ENCODE measurements around the gene HGF.
"Not testable (repeated sequence)": the region's sequence is repeated elsewhere in the genome, so short reads cannot be mapped to it uniquely, and the experiment has no call there.

HGF gene

DNA sequence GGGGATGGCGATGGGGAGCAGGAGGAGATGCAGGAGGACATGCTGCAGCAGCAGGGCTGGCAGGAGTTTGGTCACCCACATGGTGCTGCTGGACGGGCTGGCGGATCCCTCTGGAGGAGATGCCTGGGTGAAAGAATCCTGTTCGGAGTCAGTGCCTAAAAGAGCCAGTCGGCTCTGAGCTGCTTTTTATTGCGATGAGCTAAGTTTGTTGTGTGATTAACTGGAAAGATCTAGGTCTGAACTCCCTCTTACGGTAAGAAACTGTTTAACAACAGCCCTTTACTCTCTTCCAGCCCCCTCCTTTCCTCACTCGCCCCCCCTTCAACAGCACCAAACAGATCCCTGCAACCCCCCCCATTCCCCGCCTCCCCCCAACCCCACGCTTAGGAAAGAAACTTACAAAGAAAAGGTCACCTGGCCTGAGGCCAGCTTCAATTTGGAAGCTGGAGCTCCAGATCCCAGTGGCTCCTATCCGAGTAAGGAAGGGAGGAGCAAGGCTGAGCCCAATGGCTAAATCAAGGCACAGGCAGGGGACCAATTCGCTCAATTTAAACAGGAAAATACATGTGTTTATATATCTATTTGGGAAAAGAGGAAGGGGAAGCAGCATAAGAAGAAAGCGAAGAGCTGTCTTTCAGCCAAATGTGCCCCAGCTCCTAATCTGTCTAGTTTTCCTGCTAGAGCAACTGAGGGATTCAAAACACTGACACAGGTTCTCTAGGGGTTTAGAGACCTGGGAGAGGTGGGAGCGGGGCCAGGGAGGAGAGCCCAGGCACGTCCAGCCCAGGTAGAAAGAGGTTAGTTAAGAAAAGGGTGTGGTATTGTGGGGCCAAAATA, at the start of gene HGF:
HGF (minus strand) TSS at position 157 of the 837 bp plus-strand sequence; CDS start at position 81, 76 bp downstream.
- DNase-seq, result peak; percentile 9 to 35

DNA sequence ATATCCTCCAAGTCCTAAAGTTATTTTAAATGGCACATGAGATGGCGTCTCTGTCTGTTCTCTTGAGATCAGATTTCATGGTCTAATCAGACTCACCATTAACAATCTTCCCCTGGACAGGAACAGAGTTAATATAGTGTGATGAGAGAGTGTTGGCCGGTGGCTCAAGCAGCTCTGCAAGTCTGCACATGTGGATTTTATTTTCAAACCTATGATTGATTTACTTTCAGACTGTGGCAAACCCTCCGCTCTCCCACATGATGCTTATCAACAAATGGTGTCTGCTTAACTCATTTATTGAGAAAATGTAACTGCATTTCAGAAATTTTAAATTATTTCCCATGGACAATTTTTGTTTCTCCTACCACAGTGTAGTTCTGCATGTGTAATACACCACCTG, 46.5 kb upstream of the HGF start:
- DNase-seq, result no peak

DNA sequence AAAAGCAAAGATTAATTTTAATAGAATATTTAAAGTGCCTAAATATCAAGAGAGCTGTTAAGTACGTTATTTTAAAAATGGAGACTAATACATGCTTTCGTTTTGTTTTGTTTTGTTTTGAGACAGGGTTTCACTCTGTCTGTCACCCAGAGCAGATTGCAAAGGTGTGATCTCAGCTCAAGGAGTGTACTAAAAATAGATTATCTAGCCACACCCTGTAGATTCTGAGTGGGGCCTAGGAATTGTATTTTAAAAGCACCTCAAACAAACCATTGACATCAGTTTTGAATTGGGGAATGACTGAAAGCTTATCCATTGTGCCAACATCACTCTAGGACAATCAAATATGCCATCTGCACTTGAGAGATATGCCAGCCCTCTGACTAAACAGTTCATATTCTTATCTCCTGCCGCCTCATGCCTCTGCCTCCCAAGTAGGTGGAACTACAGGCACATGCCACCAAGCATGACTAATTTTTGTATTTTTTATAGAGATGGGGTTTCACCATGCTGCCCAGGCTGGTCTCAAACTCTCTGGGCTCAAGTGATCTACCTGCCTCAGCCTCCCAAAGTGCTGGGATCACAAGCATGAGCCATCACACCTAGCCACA, 43.1 kb upstream of the HGF start:
- not testable (repeated sequence) for DNase-seq

DNA sequence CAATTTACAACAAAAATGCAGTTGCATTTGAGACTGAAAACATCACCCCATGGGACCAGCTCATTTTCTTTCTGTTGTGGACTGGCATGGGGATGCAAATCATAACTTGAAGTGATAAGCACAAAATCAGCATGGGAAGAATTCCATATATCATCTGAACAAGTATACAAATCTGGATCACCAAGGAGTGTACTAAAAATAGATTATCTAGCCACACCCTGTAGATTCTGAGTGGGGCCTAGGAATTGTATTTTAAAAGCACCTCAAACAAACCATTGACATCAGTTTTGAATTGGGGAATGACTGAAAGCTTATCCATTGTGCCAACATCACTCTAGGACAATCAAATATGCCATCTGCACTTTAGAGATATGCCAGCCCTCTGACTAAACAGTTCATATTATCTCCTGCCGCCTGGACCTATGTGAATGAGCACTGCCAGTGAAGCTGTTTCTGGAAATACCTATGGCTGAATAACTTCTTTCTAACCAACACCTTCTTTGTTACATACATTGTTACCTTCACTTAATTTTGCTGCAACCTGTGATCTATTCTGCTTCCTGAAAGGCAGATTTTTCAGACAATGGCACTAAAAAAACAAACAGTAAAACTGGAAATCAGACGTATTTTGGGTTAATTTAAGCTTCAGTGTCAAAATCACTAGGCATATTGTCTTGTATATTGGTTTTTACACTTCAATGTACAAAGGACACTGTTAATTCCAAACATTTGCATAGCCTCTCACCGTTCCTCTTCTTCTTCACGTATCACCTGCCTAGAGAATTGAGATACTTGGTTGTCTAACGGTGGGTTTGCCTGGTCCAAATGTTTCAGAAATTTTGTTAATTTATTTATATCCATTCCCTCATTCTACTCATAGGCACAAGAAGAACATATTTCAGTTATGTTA, 42.4 kb upstream of the HGF start:
- no peak for DNase-seq

DNA sequence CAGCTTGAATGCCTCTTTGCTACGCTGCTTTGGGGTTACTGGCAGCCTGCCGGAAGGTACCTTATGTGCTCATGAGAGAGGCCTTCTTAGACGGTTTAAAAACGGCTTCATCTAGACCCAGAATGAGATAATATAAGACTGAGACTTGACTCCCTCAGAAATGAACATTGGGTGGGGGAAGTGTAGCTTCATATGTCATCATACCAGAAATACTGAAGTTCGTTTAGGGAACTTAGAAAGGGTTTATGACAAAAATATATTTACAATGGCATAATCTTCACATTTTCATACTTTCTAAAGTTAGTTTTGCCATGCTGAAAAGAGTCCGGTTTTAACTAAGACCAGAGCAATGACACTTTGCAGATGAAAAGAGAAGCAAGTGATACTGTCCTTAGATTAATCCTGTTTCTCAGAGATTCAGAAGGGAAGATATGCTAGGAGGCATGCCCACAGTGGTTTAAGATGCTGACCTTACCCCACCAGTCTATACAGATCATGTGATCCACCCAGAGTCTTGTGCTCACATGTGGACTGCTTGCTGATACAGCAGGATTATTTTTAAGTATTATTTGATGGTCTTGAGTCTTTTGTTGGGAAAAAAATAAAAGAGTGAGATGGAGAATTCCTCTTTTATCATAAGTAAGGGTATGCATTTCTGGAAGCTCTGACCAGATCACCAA, 40.8 kb upstream of the HGF start:
- DNase-seq, result no peak

DNA sequence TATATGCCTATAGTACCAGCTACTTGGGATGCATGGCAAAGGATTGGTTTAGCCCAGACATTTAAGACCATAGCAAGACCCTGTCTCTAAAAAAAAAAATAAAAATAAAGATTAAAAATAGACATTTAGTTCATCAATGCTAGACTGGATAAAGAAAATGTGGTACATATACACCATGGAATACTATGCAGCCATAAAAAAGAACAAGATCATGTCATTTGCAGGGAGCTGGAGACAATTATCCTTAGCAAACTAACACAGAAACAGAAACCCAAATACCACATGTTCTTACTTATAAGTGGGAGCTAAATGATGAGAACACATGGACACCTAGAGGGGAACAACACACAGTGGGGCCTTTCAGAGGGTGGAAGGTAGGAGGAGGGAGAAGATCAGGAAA, 38.5 kb upstream of the HGF start:
- DNase-seq, result not testable (repeated sequence)

DNA sequence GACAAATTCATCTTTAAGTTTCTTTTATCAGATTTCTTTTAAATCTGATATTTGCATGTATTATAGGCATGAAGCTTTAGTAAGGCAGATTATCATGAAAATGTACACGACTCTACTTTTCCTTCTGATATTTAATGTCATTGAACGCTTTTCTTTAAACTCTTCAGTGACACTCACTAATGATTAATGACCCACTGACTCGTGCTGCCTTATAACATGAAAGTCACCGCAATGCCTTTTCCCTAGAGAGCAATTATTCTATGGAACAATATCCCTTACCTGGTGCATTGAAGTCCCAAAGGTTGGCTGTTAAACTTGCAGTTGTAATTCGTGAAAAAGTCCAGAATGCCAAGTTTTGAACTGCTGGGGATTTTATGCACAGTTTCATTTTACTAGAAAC, 33.4 kb upstream of the HGF start:
- DNase-seq, result no peak

DNA sequence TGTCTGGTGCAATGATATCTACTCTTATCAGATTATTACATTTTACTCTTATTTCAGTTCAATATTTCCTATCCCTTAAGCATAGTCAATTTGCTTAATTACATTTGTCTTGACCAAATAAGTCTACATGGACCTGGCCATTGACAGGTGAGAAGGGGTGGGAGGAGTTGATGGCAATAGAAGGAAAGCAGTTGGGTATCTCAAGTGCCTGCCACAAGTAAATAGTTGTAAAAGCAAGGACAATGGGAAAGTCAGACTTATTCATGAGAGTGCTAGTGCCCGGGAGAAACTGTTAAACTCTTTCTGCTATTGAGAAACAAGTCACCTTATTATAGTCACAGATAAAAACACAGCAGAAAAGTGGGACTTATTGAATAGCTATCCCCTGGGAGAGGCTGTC, 32.4 kb upstream of the HGF start:
- no peak for DNase-seq

DNA sequence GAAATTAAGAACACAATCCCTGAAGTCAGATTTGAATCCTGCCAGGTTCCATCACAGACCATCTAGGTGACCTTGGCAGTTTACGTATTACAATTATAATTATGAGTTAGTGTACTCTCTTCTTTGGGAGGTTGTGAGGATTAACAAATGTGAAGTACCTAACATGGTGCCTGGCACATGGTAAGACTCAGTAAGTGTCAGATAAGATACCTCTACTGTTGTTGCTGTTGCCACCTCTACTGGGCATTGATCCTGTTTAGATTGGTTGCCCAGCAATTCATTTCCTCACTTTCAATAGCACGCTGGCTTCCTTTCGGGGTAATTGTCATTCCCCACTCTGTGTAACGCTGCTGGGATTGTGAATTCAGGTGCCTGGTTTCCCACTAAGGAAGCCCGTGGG, 31.7 kb upstream of the HGF start:
- no peak for DNase-seq

DNA sequence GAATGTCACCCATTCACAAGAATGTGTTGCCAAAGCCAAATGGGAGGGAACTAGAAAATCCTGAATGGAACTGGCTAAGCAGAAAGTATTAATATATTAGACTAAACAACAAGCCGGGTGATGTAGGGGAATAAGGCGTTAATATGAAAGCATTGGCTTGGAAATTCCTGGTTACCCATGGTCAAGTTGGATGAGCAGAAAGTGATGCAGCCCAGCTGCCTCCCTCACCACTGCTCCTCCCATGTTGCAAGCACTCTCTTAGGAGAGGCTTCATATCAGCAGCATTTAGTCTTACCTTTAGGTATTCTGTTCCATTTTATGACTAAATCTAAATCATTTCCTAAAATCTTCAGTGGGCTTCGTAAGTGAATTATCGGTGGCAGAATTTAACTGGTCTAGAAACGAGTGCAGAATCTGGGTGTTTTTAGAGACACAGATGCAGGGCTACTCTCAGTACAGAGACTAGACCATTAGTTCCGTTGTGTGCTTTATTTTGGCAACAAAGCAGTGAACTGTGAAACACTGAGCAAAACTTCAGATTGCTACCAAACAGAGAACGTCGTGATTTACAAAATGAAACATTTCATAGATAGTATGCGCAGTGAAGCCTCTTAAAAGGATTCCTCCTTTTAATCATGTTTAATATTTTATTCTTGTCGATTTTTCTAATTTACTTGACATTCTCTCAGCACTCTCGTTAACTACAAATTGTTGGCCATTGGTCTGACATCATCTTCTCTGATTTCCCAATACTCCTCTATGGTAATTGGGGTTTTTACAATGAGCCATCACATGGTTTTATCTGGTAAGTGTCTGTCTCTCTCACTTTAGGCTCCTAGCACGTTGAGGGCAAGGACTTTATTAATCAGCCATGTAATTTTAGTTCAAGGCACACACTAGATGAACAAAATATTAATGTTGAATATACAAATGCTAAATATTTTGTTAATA, 22.0 kb upstream of the HGF start:
- no peak for DNase-seq

DNA sequence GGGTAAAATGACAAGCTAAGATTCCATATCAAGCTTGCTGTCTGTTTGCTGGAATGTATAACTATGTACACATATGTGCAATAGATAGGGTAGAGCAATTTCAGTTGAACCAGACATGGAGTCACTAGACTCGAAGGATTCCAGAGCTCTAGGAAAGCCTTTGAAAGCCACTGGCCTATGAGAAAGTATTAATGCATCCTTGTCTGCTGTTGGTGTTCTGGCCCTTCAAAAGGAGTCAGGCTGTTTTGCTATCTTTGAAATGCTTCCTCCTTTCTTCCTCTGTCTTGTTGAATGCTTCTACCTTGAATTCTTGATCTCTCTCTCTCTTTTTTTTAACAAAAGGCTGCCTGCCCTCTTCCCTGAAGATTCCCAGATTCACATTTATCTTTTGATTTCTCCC, 20.8 kb upstream of the HGF start:
- DNase-seq, result no peak

DNA sequence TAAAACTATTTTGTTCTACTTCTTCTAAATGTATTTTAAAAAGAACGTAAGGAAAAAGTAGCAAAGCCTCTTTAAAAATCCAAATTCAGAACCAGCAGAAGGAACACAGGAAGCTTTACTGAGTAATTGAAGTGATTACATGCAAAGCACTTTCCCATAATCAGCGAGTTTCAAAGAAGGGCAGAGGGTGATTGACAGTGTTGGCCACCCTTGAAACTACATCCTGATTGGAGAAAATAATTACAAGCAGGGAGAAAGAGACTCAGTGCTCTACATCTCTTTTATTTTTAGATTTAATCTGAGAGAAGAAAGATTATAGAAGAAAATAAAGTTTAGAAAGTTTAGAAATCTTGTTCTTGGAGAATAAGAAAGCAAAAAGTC, 20.3 kb upstream of the HGF start:
- DNase-seq, result no peak

DNA sequence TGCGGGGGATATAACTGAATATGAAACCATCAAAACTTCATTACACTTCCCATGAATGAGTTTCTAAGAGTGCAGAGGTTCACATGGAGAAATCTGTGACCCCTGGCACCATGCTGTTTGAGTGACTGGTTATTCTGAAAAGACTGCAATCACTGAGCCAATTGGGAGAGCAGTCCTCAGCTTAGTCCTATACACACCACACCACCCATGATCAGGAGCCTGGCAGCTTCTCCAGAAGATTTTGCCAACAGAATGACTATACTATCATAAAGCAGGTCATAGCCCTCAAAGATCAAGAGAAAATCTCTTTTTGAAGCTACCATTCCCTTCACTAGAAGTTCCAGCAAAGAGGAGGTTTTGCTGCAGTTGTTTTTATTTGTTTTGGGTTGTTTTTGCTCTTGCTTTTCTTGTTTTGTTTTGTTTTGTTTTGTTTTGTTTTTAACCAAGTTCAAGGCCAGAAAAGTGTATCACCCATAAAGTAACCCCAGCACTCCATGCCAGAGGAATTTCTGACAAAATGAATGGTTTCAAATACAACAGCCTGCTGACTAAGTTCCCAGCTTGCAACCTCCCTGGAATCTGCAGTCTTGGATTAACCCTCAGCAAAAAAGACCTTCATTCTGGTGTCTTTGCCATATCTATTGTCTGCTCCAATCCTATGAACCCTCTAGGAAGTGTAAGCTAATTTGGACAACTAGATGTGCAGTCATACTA, 19.7 kb upstream of the HGF start:
- DNase-seq, result no peak

DNA sequence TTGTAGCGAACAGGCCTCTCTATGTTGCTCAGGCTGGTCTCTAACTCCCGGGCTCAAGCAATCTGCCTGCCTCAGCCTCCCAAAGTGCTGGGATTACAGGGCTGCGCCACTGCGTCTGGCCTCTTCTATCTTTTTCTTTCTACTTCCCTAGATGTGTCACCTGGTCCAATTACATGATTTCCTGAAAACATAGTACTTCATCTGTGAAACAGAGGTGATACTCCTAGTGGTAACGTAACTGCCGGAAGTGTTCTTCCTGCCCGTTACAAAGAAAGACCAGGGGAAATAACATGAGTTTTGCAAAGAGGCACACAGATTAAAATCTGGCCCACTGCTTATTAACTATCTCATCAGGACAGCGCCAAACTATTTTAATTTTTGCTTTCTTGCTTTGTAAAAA, 18.4 kb upstream of the HGF start:
- DNase-seq, result no peak

DNA sequence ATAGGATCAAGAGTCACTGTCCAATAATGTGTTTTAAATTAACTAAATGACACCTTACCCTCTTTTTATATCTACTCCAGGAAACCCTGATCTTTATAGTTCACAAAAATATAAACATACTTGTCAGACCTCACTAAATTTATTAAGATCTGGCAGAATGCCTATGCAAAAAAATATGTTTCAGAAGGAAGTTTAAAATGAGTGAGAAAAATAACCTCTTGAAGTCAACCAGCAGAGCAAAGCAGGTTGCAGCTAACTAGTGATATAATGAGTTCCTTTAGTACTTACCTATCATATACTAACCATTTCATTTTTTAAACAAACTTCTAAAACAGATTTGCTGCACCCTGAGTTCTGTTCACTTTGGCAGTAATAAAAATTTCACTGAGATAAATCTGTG, 14.0 kb upstream of the HGF start:
- DNase-seq, result no peak

DNA sequence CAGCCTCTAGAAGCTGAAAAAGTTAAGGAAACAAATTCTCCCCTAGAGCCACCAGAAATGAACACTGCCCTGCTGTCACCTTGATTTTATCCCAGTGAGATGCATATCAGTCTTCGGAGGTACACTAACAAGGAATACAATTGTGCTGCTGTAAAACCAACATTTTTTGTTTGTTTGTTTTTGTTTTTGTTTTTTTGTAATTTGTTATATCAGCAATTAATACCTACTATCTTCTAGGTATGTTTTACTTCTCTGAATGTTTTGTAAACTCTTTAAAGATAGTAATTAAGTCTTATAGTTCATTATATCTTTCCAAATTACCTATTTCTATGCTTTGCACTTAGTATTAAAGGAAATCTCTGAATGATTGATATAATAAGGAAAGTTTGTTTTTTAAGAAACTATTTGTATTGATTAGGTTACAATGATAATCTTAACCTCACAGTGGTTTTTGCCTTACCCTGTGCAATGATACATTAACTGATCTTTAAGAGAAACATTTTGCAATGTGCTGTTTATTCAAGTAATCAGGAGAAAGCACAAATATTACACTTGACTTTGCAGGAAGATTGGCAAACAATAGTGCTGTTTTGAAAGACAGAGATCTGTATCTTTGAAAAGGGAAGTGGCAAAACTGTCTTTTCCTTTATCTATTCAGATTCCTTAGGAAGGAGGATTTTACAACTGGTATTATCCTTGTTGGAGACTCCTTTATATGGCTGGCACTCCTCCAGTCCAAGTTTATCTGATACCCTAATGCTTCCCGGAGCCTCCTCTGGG, 11.3 kb upstream of the HGF start:
- no peak for DNase-seq

DNA sequence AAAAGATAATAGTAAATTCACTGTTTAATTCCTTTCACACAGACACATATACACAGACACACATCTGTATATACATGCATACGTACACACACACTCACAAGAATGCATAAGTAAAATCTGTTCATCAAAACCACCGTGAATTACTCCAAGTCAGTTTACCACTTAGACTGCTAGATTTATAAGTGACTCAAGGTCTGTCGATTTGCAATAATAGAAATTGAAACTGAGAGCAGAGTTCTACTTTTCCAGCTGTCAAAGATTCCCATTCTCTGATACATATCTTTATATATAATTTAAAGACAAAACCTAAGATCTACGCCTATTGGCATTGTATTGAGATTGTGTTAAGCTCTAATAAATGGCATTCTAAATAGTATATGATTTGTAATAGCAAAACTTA, 9.9 kb upstream of the HGF start:
- no peak for DNase-seq

DNA sequence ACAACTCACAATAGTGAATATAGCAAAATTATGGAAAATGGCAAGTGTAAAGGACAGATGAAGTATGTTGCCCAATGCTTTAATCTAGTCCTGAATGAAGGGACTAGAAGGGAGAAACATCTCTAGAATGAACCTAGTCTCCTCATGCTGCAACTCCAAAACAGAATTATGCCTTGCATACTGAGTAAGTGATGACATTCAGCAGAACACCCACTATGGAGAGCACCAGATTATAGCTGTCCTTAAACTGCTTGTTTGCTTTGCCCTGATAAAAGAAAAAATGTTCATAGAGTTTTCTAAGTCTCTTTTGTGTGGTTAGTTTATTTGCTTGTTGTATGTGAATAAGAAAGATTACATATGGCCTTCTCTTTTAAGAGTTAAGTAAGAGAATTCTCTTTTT, 7.8 kb upstream of the HGF start:
- no peak for DNase-seq

DNA sequence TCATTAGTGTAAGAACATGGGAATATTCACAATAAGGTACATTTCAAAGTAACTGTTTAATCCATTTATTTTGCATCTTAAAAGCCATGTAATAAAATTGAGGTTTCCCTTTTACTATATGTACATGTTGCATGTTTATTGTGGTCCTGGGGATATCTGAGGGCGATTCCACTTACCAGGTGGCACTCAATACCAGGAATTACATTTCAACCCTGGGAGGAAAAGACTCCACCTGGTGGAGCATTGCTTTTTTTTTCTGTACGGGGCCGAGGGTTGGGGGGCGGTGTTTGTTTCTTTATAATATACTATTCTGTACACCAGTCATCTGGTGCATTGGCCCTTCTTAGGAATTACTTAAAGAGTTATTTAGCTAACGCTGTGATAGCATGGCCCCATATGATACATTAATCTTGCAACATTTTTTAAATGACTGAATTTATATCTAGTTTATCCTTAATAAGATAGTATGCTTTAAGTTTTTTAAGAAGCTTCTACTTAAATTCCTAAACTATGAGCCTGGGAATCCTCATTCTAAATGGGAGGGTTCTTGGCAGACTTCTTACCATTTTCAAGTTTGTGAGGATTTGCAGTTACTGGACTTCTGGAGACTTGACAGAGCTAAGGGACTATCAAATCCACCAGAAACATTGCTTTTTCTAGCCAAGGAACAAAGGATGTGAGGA, 7.2 kb upstream of the HGF start:
- DNase-seq, result no peak

DNA sequence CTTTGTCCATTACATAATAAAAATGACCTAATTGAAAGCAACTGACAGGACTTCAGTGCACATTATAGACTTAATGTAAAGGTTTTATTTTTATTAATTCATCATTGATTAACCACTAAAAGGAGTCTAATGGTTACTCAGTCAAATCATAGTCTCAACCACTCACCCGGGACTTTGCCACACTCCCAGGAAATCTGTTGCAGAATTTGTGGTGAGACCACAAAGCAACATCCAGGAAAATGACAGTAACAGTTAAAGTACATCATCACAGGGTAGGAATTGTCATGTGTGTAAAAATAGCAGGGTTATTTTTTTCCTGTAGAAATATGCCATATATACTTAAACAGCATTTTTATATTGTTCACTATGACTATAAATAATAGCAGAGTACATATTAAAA, 6.3 kb upstream of the HGF start:
- no peak for DNase-seq

All from hippocampal formation (tissue), 2 donors.